Measurements from ENCODE around the gene RNF182.

GRCh38 chr6:13929196-13929595 is 4.4 kb downstream of the RNF182 start:
- TF ChIP-seq ZNF217 (IDR thresholded peaks at IDR 0.05) (no peak), CTCF (IDR thresholded peaks at IDR 0.05 in 2 of 3, conservative IDR thresholded peaks at IDR 0.05 in 1 of 3; ENCODE audit: control insufficient read depth in 2 of 3, extremely low read depth in 1 of 3, insufficient read depth in 1 of 3, low read depth in 3 of 3, low read length in 3 of 3) (no peak), SMC3 (IDR thresholded peaks at IDR 0.05; ENCODE audit: borderline replicate concordance, low read length) (no peak), EZH2 (IDR thresholded peaks at IDR 0.05; ENCODE audit: borderline replicate concordance, control insufficient read depth, low read depth, low read length) (no peak), HCFC1 (IDR thresholded peaks at IDR 0.05; ENCODE audit: low read length) (no peak), TAF1 (IDR thresholded peaks at IDR 0.05; ENCODE audit: borderline replicate concordance, low read depth, low read length) (no peak), BHLHE40 (IDR thresholded peaks at IDR 0.05; ENCODE audit: borderline replicate concordance in 1 of 2, low read depth in 2 of 2, low read length in 1 of 2) (no peak), MXI1 (IDR thresholded peaks at IDR 0.05; ENCODE audit: low read depth, low read length) (no peak), KDM1A (IDR thresholded peaks at IDR 0.05; ENCODE audit: borderline replicate concordance) (no peak), DPF2 (IDR thresholded peaks at IDR 0.05) (no peak), SUZ12 (IDR thresholded peaks at IDR 0.05; ENCODE audit: unreplicated experiment) (no peak), JUNB (IDR thresholded peaks at IDR 0.05) (no peak), MTA3 (IDR thresholded peaks at IDR 0.05; ENCODE audit: borderline replicate concordance, low read length) (no peak)
- TF ChIP-seq, protein P1, sequence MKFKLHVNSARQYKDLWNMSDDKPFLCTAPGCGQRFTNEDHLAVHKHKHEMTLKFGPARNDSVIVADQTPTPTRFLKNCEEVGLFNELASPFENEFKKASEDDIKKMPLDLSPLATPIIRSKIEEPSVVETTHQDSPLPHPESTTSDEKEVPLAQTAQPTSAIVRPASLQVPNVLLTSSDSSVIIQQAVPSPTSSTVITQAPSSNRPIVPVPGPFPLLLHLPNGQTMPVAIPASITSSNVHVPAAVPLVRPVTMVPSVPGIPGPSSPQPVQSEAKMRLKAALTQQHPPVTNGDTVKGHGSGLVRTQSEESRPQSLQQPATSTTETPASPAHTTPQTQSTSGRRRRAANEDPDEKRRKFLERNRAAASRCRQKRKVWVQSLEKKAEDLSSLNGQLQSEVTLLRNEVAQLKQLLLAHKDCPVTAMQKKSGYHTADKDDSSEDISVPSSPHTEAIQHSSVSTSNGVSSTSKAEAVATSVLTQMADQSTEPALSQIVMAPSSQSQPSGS (IDR thresholded peaks at IDR 0.05; ENCODE audit: low read length), result no peak
